ENCODE results near the gene IDS.

DNA sequence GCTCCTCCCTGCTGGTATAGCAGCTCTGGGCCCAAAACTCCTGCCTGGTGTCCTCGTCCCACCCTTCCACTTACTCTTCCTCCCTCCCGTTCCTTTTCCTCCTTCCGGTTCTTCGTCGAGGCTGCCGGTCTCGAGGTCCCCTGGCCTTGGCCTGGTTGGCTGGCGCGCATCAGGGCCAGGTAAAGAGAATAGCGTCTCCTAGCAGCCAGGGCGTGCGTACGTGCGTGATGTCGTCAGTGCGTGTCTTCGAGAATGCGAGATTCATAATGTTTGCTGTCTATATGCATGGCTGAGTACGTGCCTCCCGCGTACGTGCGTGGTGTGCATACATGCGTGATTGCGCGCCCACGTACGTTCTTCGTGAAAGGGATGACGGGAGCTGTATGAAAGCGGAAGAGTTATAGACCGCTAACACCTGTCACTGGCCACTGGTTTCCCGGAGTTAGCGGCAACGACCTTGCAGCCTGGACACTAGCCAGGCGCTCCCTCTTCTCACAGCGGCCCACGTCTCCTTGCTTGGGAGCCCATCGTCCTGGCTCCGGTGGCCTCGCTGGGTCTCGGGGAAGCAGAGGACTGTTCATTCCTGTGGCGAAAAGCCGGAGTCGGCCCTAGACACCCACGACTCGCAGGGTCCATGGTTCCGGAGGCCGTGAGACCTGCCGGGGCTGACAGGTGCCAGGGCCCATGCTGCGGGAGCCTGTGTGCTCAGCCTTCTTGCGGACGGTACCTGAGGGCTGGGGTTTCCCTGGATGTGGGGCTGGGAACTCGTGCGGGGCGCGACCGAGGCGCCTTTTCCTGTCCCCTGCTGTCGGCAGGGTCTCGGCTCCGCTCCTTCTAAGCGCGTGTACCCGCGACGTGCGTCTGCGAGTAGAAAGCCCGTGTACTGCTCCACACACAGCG lies 35.8 kb upstream of the IDS start, which contains the start of gene EOLA1:
- TF ChIP-seq EP300 (IDR thresholded peaks at IDR 0.05) = no peak
- TF ChIP-seq, protein P1, sequence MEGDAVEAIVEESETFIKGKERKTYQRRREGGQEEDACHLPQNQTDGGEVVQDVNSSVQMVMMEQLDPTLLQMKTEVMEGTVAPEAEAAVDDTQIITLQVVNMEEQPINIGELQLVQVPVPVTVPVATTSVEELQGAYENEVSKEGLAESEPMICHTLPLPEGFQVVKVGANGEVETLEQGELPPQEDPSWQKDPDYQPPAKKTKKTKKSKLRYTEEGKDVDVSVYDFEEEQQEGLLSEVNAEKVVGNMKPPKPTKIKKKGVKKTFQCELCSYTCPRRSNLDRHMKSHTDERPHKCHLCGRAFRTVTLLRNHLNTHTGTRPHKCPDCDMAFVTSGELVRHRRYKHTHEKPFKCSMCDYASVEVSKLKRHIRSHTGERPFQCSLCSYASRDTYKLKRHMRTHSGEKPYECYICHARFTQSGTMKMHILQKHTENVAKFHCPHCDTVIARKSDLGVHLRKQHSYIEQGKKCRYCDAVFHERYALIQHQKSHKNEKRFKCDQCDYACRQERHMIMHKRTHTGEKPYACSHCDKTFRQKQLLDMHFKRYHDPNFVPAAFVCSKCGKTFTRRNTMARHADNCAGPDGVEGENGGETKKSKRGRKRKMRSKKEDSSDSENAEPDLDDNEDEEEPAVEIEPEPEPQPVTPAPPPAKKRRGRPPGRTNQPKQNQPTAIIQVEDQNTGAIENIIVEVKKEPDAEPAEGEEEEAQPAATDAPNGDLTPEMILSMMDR (IDR thresholded peaks at IDR 0.05) = no peak
- peak; percentile 28 for TF ChIP-seq POLR2A (IDR thresholded peaks at IDR 0.05)

Measured in ovary (tissue), 3 donors.